Astrocyte (in vitro differentiated cells and primary cell): ENCODE results near the gene METTL25B.

Experiments
- CTCF ChIP-seq: IDR thresholded peaks from 2 replicates; pipeline ENCODE4 v1.5.1; 2011; ENCODE audit warnings: low read depth, mild to moderate bottlenecking, inconsistent platforms, low read length, moderate library complexity; ENCODE audit not compliant: insufficient read depth
- EZH2 ChIP-seq: IDR thresholded peaks from 2 replicates; pipeline ENCODE4 v1.6.1; 2012; ENCODE audit warnings: mild to moderate bottlenecking, low read length, inconsistent platforms; ENCODE audit not compliant: insufficient read depth

- no peak for TF ChIP-seq CTCF
- no peak for TF ChIP-seq EZH2
These were observed 20.7 kb upstream of the METTL25B start for GRCh38 chr1:156707417-156708217.
